Vagina (tissue), 2 donors: ENCODE measurements around the gene PDE11A.

Experiments
- CTCF ChIP-seq, 3 experiments: fragments of 450-650 bp in 2 of 3; fragments of 200-600 bp in 1 of 3; sonication (generic) in 1 of 3; IDR thresholded peaks; one replicate each; pipeline ENCODE4 v1.5.1; 2017 to 2019; ENCODE audit warnings: antibody characterized with exemption in 3 of 3, mild to moderate bottlenecking in 2 of 3, moderate library complexity in 2 of 3
- POLR2A ChIP-seq, 2 donors: fragments of 450-650 bp; IDR thresholded peaks; one replicate each; pipeline ENCODE4 v1.6.1; 2017; ENCODE audit warnings: antibody characterized with exemption in 2 of 2, mild to moderate bottlenecking in 2 of 2, moderate library complexity in 2 of 2

- TF ChIP-seq CTCF (IDR thresholded peaks at IDR 0.05) (no peak), POLR2A (IDR thresholded peaks at IDR 0.05) (no peak)
Observed at GRCh38 chr2:177765698-177766097, 306.9 kb downstream of the PDE11A start.
